Liver (tissue), 3 donors: Measurements from ENCODE around the gene SDSL.

Experiments used
- EGR1 ChIP-seq, 2 donors: IDR thresholded peaks; 2 replicates each; pipeline ENCODE4 v1.6.1; 2016 to 2018; ENCODE audit warnings: antibody characterized with exemption in 2 of 2, low read depth in 2 of 2
- FOXA1 ChIP-seq: IDR thresholded peaks from 2 replicates; pipeline ENCODE4 v1.6.1; 2016; ENCODE audit warnings: antibody characterized with exemption
- GABPA ChIP-seq, 2 donors: IDR thresholded peaks in 1 of 2; conservative IDR thresholded peaks in 1 of 2; 2 replicates each; pipeline ENCODE4 v1.6.1; 2016; ENCODE audit warnings: antibody characterized with exemption in 2 of 2, mild to moderate bottlenecking in 1 of 2, moderate library complexity in 1 of 2
- HNF4A ChIP-seq, 2 donors: conservative IDR thresholded peaks; 2 replicates each; pipeline ENCODE4 v1.6.1; 2016; ENCODE audit warnings: antibody characterized with exemption in 2 of 2, mild to moderate bottlenecking in 2 of 2
- JUND ChIP-seq, 2 donors: IDR thresholded peaks; 2 replicates each; pipeline ENCODE4 v1.6.1; 2016; ENCODE audit warnings: antibody characterized with exemption in 2 of 2
- RAD21 ChIP-seq, 2 donors: IDR thresholded peaks; 2 replicates each; pipeline ENCODE4 v1.6.1; 2016; ENCODE audit warnings: antibody characterized with exemption in 2 of 2, mild to moderate bottlenecking in 2 of 2
- RXRA ChIP-seq, 2 donors: IDR thresholded peaks; 2 replicates each; pipeline ENCODE4 v1.6.1; 2017 to 2018; ENCODE audit warnings: antibody characterized with exemption in 2 of 2, mild to moderate bottlenecking in 1 of 2
- SP1 ChIP-seq: IDR thresholded peaks from 2 replicates; pipeline ENCODE4 v1.6.1; 2018; ENCODE audit warnings: antibody characterized with exemption, mild to moderate bottlenecking
- YY1 ChIP-seq: IDR thresholded peaks from 2 replicates; pipeline ENCODE4 v1.6.1; 2016; ENCODE audit warnings: antibody characterized with exemption, mild to moderate bottlenecking
- TF ChIP-seq, protein P1 (sequence below): fragments of 150-350 bp; IDR thresholded peaks from 2 replicates; pipeline ENCODE4 v1.5.1; 2017; ENCODE audit warnings: improper control_type of control experiment, low read depth, low read length; ENCODE audit not compliant: missing input control
- TF ChIP-seq, protein P2 (sequence below): IDR thresholded peaks from 2 replicates; pipeline ENCODE4 v1.6.1; 2016; ENCODE audit warnings: antibody characterized with exemption
- TF ChIP-seq, protein P3 (sequence below): IDR thresholded peaks from 2 replicates; pipeline ENCODE4 v1.6.1; 2016; ENCODE audit warnings: antibody characterized with exemption
- TF ChIP-seq, protein P4 (sequence below): IDR thresholded peaks from 2 replicates; pipeline ENCODE4 v1.6.1; 2016; ENCODE audit warnings: antibody characterized with exemption, mild to moderate bottlenecking
- TF ChIP-seq, protein P5 (sequence below): IDR thresholded peaks from 2 replicates; pipeline ENCODE4 v1.6.1; 2016; ENCODE audit warnings: antibody characterized with exemption
- donor health status: healthy.
- donor health status: healthy.

DNA sequence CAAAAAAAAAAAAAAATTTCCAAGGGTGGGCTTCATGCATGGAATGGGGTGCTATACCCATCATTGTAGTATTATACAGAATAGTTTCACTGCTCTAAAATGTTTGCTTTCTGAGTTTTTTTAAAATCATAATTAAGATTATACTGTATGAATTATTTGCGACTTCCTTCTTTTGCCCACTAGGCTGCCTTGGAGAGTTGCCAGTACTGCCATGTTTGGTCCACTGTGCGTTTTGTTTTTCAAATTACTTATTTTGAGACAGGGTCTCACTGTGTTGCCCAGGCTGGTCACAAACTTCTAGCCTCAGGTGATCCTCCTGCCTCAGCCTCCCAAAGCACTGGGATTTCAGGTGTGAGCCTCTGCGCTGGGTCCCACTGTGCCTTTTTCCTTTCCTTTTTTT is 43.9 kb upstream of the SDSL start:
- TF ChIP-seq, protein P1, sequence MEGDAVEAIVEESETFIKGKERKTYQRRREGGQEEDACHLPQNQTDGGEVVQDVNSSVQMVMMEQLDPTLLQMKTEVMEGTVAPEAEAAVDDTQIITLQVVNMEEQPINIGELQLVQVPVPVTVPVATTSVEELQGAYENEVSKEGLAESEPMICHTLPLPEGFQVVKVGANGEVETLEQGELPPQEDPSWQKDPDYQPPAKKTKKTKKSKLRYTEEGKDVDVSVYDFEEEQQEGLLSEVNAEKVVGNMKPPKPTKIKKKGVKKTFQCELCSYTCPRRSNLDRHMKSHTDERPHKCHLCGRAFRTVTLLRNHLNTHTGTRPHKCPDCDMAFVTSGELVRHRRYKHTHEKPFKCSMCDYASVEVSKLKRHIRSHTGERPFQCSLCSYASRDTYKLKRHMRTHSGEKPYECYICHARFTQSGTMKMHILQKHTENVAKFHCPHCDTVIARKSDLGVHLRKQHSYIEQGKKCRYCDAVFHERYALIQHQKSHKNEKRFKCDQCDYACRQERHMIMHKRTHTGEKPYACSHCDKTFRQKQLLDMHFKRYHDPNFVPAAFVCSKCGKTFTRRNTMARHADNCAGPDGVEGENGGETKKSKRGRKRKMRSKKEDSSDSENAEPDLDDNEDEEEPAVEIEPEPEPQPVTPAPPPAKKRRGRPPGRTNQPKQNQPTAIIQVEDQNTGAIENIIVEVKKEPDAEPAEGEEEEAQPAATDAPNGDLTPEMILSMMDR: no peak
- TF ChIP-seq RAD21 (IDR thresholded peaks at IDR 0.05): no peak
- TF ChIP-seq, protein P2, sequence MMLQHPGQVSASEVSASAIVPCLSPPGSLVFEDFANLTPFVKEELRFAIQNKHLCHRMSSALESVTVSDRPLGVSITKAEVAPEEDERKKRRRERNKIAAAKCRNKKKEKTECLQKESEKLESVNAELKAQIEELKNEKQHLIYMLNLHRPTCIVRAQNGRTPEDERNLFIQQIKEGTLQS: no peak
- TF ChIP-seq, protein P3, sequence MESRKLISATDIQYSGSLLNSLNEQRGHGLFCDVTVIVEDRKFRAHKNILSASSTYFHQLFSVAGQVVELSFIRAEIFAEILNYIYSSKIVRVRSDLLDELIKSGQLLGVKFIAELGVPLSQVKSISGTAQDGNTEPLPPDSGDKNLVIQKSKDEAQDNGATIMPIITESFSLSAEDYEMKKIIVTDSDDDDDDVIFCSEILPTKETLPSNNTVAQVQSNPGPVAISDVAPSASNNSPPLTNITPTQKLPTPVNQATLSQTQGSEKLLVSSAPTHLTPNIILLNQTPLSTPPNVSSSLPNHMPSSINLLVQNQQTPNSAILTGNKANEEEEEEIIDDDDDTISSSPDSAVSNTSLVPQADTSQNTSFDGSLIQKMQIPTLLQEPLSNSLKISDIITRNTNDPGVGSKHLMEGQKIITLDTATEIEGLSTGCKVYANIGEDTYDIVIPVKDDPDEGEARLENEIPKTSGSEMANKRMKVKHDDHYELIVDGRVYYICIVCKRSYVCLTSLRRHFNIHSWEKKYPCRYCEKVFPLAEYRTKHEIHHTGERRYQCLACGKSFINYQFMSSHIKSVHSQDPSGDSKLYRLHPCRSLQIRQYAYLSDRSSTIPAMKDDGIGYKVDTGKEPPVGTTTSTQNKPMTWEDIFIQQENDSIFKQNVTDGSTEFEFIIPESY: no peak
- TF ChIP-seq RXRA (IDR thresholded peaks at IDR 0.05): no peak
- TF ChIP-seq YY1: no peak
- no peak for TF ChIP-seq SP1
- no peak for TF ChIP-seq EGR1 (IDR thresholded peaks at IDR 0.05; ENCODE audit: low read depth in 2 of 2)
- TF ChIP-seq, protein P4, sequence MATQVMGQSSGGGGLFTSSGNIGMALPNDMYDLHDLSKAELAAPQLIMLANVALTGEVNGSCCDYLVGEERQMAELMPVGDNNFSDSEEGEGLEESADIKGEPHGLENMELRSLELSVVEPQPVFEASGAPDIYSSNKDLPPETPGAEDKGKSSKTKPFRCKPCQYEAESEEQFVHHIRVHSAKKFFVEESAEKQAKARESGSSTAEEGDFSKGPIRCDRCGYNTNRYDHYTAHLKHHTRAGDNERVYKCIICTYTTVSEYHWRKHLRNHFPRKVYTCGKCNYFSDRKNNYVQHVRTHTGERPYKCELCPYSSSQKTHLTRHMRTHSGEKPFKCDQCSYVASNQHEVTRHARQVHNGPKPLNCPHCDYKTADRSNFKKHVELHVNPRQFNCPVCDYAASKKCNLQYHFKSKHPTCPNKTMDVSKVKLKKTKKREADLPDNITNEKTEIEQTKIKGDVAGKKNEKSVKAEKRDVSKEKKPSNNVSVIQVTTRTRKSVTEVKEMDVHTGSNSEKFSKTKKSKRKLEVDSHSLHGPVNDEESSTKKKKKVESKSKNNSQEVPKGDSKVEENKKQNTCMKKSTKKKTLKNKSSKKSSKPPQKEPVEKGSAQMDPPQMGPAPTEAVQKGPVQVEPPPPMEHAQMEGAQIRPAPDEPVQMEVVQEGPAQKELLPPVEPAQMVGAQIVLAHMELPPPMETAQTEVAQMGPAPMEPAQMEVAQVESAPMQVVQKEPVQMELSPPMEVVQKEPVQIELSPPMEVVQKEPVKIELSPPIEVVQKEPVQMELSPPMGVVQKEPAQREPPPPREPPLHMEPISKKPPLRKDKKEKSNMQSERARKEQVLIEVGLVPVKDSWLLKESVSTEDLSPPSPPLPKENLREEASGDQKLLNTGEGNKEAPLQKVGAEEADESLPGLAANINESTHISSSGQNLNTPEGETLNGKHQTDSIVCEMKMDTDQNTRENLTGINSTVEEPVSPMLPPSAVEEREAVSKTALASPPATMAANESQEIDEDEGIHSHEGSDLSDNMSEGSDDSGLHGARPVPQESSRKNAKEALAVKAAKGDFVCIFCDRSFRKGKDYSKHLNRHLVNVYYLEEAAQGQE: no peak
- TF ChIP-seq, protein P5, sequence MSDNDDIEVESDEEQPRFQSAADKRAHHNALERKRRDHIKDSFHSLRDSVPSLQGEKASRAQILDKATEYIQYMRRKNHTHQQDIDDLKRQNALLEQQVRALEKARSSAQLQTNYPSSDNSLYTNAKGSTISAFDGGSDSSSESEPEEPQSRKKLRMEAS: no peak
- TF ChIP-seq GABPA (IDR thresholded peaks at IDR 0.05 in 1 of 2, conservative IDR thresholded peaks at IDR 0.05 in 1 of 2): no peak
- TF ChIP-seq FOXA1: no peak
- TF ChIP-seq JUND (IDR thresholded peaks at IDR 0.05): no peak
- no peak for TF ChIP-seq HNF4A (conservative IDR thresholded peaks at IDR 0.05)
